Eye (tissue), 1 donor: ENCODE results near the gene SLFN13.
"Not testable (repeated sequence)": the region's sequence is repeated elsewhere in the genome, so short reads cannot be mapped to it uniquely, and the experiment has no call there.

ENCODE experiments used
- DNase-seq: peaks from one replicate; pipeline ENCODE4 v3.0.0-alpha.2; 2015

SLFN13 gene, protein sequence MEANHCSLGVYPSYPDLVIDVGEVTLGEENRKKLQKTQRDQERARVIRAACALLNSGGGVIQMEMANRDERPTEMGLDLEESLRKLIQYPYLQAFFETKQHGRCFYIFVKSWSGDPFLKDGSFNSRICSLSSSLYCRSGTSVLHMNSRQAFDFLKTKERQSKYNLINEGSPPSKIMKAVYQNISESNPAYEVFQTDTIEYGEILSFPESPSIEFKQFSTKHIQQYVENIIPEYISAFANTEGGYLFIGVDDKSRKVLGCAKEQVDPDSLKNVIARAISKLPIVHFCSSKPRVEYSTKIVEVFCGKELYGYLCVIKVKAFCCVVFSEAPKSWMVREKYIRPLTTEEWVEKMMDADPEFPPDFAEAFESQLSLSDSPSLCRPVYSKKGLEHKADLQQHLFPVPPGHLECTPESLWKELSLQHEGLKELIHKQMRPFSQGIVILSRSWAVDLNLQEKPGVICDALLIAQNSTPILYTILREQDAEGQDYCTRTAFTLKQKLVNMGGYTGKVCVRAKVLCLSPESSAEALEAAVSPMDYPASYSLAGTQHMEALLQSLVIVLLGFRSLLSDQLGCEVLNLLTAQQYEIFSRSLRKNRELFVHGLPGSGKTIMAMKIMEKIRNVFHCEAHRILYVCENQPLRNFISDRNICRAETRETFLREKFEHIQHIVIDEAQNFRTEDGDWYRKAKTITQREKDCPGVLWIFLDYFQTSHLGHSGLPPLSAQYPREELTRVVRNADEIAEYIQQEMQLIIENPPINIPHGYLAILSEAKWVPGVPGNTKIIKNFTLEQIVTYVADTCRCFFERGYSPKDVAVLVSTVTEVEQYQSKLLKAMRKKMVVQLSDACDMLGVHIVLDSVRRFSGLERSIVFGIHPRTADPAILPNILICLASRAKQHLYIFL

GRCh38 chr17:35448214-35448898 is at the start of gene SLFN13:
Gene SLFN13 (minus strand): TSS chr17:35448766. CDS start chr17:35445680, 3,086 bp downstream.
- peak; percentile 65 for DNase-seq

- DNase-seq = peak; percentile 31
Measured at GRCh38 chr17:35496451-35497290, 48.1 kb upstream of the SLFN13 start.

- no peak for DNase-seq
Measured at GRCh38 chr17:35493040-35493439, 44.5 kb upstream of the SLFN13 start.

GRCh38 chr17:35491417-35491816 is 42.9 kb upstream of the SLFN13 start:
- no peak for DNase-seq

DNA sequence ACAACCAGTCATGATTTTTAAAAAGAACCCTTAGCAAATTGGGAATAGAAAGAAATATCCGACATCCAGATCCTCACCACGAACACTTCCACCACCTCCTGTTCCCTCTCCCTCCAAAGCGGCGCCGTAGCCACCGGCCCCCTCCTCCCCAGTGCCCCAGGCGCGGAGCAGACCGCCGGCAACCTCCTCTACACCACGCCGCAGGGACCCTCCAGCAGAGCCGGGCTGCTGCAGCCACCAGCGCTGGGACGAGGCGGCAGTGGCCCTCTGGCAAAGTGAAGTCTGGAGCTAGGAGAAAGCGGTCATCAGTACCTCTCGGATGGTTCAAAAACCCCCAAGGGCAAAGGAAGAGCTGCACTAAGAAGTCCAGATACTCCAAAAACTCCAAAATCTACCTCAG is 41.4 kb upstream of the SLFN13 start:
- DNase-seq = no peak

GRCh38 chr17:35488991-35489390 is 40.4 kb upstream of the SLFN13 start:
- DNase-seq = no peak

- peak; percentile 60 for DNase-seq
Measured at GRCh38 chr17:35486920-35487732, 38.6 kb upstream of the SLFN13 start.

- no peak for DNase-seq
Measured at GRCh38 chr17:35479271-35479670, 30.7 kb upstream of the SLFN13 start.

- no peak for DNase-seq
Measured at GRCh38 chr17:35477248-35477647, 28.7 kb upstream of the SLFN13 start.

- DNase-seq = no peak
Measured at GRCh38 chr17:35476283-35476820, 27.8 kb upstream of the SLFN13 start.

DNA sequence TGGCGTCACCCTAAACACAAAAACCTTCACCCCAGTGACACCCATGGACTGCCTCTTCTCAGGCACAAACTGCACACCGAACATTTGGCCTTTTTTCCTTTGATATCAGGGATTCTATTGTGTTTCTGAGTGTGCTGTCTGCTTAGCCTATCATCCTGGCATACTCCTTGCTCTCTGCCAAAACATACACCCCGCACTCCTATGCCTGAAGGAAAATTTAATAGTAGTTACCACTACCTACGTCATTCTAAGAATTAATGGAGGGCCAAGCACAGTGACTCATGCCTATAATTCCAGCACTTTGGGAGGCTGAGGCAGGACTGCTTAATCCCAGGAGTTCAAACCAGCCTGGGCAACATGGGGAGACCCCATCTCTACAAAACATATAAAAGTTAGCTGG is 19.9 kb upstream of the SLFN13 start:
- no peak for DNase-seq

- no peak for DNase-seq
Measured at GRCh38 chr17:35467824-35468223, 19.3 kb upstream of the SLFN13 start.

DNA sequence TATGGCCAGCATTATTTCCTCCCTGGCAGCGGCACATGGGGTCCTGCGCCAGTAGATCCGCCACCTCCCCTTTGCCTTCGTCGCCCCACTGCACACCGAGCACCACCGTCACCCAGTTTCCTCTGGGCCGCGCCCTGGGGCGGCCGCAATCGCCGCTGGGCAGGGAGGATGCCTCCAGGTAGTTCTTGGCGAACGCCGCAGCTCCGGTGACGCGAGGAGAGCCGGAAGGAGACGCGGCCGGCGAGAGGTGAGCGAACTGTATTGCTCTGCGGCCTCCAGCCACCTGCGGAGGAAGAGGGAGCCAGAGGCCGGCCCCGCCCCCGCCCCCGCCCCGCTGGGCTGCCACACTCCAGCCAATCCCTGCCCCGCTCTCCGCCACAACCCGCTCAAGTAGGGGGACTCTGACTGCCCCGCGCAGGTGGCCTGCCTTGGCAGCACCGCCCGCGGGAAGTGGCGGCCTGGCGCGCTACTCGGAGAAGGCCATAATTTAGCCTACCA is 11.8 kb upstream of the SLFN13 start:
- peak; percentile 29 for DNase-seq

GRCh38 chr17:35454035-35454434 is 5.5 kb upstream of the SLFN13 start:
- not testable (repeated sequence) for DNase-seq

- DNase-seq = no peak
Measured at GRCh38 chr17:35453171-35453570, 4.6 kb upstream of the SLFN13 start.

DNA sequence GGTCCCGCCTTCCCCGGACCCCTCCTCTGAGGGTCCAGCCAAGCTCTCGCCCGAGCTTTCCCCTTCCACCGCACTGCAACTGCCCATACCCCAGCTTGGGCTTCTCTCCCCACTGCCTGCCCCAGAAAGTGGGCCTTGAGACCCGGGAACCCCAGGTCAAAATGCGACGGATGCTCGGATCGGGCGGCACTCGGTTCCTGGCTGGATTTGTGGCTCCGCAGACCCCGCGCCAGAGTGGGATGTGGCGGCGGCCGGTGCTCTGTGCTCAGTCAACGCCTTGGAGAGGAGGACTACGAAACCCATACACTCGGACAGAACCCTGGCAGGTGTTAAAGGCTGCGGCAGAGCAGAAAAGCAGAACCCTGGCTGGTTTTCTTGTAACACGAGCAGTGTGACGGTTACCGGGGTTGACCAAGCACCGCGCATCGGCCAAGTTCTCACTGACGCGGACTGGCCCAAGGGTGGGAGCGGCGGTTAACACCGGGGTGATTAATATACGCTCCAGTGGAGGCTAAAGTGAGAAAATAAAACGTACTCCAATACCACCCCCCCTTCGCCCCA is 885 bp upstream of the SLFN13 start:
- DNase-seq = peak; percentile 69

- DNase-seq = no peak
Measured at GRCh38 chr17:35448899-35449227, 297 bp upstream of the SLFN13 start.

DNA sequence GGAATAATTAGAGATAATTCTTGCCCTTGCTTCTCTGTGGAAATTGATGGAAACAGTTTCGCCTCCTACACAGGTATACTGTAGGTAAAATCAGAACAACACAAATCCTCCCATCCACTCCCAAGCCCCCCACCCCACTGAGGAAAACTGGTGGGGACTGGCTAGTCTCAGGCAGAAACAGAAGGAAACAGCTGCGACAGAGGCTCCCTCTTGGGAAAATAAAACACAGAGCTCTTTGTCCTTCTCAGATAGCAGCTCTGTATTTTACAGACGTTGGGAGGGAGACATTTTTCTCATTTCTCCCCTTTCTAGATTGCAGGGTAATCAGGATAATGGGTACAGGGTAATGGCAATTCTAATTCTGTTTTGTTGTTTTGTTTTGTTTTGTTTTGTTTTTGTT is 1.1 kb downstream of the SLFN13 start:
- peak; percentile 56 for DNase-seq

GRCh38 chr17:35438433-35438832 is 10.1 kb downstream of the SLFN13 start:
- no peak for DNase-seq

- peak; percentile 83 for DNase-seq
Measured at GRCh38 chr17:35433075-35433894, 15.3 kb downstream of the SLFN13 start.
